Stimulated activated effector memory CD8-positive, alpha-beta T cell treated with anti-CD3 and anti-CD28 coated beads, Interleukin-12 subunit alpha, Interleukin-12 subunit beta, amount 100 ng/mL, for 72 hours (primary cell): ENCODE results near the gene TNRC6A.

ENCODE experiments used
- ATAC-seq: fragments of 150-1000 bp; cut with Tn5 transposase; 2 replicates; pipeline ENCODE4 v1.10.0; 2021
- DNase-seq, 2 donors: peaks; one replicate each; pipeline ENCODE4 v3.0.0; 2021 to 2022; ENCODE audit warnings: low spot score in 2 of 2
- H3K27ac Mint-ChIP-seq: one replicate; pipeline ENCODE4 v1.8.0; 2022; ENCODE audit warnings: mild to moderate bottlenecking, mixed read lengths
- H3K36me3 Mint-ChIP-seq: one replicate; pipeline ENCODE4 v1.8.0; 2022; ENCODE audit warnings: mild to moderate bottlenecking, mixed read lengths
- H3K4me1 Mint-ChIP-seq: one replicate; pipeline ENCODE4 v1.8.0; 2022; ENCODE audit warnings: mixed read lengths
- H3K4me3 Mint-ChIP-seq: one replicate; pipeline ENCODE4 v1.8.0; 2022; ENCODE audit warnings: mild to moderate bottlenecking, mixed read lengths
- H3K9me3 Mint-ChIP-seq: one replicate; pipeline ENCODE4 v1.8.0; 2022; ENCODE audit warnings: mixed read lengths

Gene TNRC6A

DNA sequence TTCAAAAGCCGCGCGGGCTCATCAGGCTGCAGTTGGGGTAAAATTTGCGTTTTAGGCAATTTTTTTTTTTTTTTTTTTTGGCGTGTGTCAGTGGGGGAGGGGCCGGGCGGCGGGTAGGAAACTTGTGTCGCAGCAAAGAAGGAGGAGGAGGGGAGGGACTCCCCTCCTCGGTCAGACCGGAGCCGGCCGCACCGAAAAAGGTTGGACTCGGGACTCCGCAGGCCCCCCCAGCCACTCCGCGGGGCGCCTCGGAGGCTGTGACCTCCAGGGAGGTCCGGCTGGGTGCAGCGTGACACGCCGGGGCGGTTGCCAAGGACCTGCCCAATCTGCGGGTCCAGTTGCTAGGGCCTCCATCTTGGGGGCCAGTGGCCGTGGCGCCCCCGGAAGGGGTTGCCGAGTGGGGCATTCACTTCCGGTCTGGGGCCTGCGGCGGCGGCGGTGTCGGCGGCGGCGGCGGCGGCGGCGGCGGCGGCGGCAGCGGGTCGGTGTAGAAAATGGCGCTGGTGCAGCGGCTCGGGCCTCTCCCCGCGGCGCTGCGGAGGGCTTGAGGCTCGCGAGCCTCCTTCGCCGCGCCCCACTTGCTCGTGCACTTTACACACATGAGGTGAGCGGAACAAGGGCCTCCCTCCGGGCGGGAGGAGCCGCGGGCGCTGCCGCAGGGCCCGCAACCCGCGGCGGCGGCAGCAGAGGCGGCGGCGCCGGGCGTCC lies at the start of gene TNRC6A:
TSS of gene TNRC6A (plus strand) at position 409 of the 708 bp plus-strand sequence. CDS start at position 600, 191 bp downstream.
- no peaks in the 10 kb centered on the region for H3K9me3 Mint-ChIP-seq
- H3K4me1 Mint-ChIP-seq = peaks cover 33% of the 10 kb centered on the region
- peak; percentile 76 to 95 for DNase-seq
- peak within 1 kb of the TSS; percentile 93 for H3K4me3 Mint-ChIP-seq
- H3K36me3 Mint-ChIP-seq = peaks cover 48% of the 10 kb centered on the region
- ATAC-seq = peak; percentile 92
- peak within 1 kb of the TSS; percentile 97 for H3K27ac Mint-ChIP-seq

DNA sequence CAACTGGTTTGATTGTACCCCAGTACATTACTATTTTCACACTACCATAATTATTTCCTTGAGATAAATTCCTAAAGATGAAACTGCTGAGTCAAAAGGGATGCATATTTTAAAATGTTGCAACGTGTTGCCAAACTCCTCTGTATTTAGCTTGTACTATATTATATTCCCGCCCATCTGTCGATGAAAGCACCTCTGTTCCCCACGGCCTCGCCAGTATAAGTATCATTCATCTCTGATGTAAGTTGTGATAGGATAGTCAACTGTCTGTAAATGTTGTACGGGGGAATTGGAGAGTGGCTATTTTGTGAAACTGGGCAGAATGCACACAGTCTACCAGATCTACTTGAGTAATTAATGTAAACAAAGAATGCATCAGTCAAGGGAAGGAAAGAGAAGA lies 47.7 kb upstream of the TNRC6A start:
- Mint-ChIP-seq H3K4me3 (no peak overlapping the region), H3K27ac (no peak overlapping the region), H3K9me3 (no peaks in the 10 kb centered on the region), H3K4me1 (no peaks in the 10 kb centered on the region), H3K36me3 (no peaks in the 10 kb centered on the region)
- no peak for ATAC-seq
- DNase-seq = no peak

DNA sequence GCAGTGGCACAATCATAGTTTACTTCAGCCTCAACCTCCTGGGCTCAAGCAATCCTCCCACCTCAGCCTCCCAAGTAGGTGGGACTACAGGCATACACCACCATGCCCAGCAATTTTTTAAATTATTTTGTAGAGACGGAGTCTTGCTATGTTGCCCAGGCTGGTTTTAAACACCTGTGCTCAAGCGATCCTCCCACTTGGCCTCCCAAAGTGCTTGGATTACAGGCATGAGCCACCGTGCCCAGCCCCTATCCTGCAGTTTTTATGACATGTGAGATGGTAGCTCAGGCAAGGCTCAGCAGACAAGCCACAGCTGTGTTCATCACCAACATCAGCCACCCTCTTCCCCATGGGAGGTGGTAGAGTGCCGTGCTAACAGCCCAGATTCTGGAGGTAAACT lies 46.2 kb upstream of the TNRC6A start:
- no peaks in the 10 kb centered on the region for H3K4me1 Mint-ChIP-seq
- ATAC-seq (no peak), DNase-seq (no peak)
- no peak overlapping the region for H3K4me3 Mint-ChIP-seq
- H3K9me3 Mint-ChIP-seq = no peaks in the 10 kb centered on the region
- no peaks in the 10 kb centered on the region for H3K36me3 Mint-ChIP-seq
- H3K27ac Mint-ChIP-seq = no peak overlapping the region

DNA sequence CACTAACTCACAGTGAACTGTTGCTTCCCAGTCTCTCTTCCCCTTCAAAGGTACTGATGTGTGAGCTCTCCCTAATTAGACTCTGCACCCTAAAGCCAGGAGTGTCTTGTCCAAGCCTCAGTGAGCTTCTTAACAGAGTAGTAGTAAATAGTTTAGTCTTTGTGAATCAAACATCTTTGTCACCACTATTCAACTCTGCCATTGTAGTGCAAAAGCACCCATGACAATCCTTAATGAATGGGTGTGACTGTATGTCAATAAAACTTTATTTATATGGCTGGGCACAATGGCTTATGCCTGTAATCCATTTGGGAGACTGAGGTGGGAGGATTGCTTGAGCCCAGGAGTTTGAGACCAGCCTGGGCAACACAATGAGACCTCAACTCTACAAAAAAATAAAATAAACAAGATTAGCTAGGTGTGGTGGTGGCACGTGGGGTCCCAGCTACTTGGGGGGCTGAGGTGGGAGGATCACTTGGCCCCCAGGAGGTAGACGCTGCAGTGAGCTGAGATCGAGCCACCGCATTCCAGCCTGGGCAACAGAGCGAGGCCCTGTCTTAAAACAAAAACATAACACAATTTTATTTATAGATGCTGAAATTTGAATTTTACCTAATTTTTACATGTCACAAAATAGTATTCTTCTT lies 45.5 kb upstream of the TNRC6A start:
- DNase-seq (no peak), ATAC-seq (no peak)
- Mint-ChIP-seq H3K9me3 (no peaks in the 10 kb centered on the region), H3K4me3 (no peak overlapping the region), H3K4me1 (no peaks in the 10 kb centered on the region), H3K36me3 (no peaks in the 10 kb centered on the region), H3K27ac (no peak overlapping the region)

DNA sequence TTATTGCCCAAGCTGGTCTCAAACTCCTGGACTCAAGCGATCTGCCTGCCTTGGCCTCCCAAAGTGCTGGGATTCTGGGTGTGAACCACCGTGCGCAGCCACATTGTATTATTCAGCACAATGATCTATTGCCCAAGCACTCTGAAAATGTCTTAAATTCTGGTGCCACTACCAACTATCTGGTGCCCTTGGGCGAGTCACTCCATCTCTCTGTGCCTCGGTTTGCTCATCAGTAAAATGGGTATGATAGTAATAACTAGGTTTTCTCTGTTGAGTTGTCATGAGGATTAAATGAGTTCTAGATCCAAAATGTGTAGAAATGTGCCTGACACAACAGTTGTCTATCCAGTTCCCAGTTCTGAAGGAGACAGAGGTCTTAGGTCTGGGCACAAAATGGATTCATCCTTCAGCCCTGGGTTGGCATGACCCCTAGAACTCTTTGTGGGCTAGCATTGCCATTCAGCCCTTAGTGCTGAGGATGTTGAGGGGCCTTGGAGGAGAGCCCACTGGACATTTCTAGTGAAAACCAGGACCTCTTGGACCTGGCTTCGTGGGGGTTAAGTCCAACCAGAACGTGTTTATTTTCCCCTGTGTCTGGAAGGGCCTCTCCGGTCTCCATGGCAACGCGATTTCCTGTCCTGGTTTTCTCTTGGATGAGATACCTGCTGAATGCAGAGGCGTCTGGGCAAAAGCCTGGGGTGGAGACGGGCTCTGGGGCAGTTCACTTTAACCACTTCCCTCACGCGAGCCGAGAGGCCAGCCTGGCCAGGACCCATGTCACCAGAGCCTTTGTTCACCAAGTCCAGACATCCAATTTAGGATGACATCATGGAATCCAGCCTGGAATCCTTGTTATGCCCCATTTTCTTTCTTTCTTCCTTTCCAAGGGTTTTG lies 43.7 kb upstream of the TNRC6A start:
- H3K4me3 Mint-ChIP-seq = no peak overlapping the region
- no peak for ATAC-seq
- H3K4me1 Mint-ChIP-seq = no peaks in the 10 kb centered on the region
- peak overlapping the region; percentile 14 for H3K27ac Mint-ChIP-seq
- DNase-seq = no peak
- no peaks in the 10 kb centered on the region for H3K36me3 Mint-ChIP-seq
- no peaks in the 10 kb centered on the region for H3K9me3 Mint-ChIP-seq

DNA sequence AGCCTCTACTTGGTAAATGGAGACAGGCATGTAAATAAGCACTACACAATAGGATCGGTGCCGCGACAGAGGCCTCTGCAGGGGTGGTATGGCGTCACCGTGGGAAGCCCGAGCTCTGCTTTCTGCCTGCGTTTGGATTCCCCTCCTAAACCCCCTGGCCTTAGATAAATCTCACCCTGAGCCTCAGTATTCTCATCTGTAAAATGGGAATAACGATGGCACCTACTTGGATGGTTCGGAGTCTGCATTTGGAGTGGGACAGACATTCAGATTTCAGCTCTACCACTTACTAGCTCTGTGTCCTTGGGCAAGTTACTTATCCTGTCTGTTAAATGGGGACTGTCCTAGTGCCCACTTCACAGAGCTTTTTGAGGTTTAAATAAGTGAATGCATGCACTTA lies 42.8 kb upstream of the TNRC6A start:
- ATAC-seq = no peak
- Mint-ChIP-seq H3K4me1 (no peaks in the 10 kb centered on the region), H3K36me3 (no peaks in the 10 kb centered on the region), H3K4me3 (no peak overlapping the region), H3K27ac (no peak overlapping the region), H3K9me3 (no peaks in the 10 kb centered on the region)
- DNase-seq = no peak

DNA sequence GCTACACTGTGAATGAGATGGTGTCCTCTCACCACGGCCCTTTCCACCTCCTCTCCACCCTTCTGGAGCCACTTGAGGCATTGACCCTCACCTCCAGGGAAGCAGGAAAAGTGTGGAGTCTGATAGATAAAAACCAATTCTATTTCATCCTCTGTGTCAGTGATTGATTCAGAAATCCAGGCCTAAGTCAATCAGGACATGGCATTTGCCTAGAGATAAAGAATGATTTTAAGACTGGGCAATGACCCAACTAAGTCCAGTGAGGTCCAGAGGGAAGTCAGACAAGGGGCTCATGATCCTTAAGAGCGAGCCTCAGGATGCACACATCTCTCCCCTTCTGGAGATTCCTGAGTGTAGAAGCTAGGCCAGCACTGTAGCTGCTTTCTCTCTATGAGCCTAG lies 41.1 kb upstream of the TNRC6A start:
- ATAC-seq = no peak
- H3K36me3 Mint-ChIP-seq = no peaks in the 10 kb centered on the region

DNA sequence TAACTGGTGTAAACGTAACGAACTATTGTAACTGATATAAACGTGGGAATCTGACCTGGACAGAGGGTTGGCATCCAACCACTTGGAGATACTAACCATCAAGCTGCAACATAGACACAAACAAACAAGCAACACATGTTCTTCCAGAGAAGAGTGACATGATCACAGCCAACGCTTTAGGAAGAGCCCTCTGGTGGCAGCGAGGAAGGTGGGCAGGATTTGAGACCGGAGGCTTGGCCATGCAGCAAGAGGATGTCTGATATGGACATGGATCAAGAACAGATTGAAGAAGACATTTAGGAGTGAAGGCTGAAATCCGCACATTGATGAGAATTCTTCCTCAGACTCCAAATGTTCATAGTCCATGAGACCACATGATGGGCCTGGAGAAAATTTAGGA lies 40.3 kb upstream of the TNRC6A start:
- no peak overlapping the region for H3K27ac Mint-ChIP-seq
- no peaks in the 10 kb centered on the region for H3K36me3 Mint-ChIP-seq
- ATAC-seq (peak; percentile 40), DNase-seq (no peak)
- no peaks in the 10 kb centered on the region for H3K9me3 Mint-ChIP-seq
- no peaks in the 10 kb centered on the region for H3K4me1 Mint-ChIP-seq
- no peak overlapping the region for H3K4me3 Mint-ChIP-seq

More for the DNA sequence above, 41.1 kb upstream of the TNRC6A start:
- no peaks in the 10 kb centered on the region for H3K4me1 Mint-ChIP-seq
- DNase-seq = no peak
- H3K4me3 Mint-ChIP-seq = no peak overlapping the region
- H3K27ac Mint-ChIP-seq = no peak overlapping the region
- H3K9me3 Mint-ChIP-seq = no peaks in the 10 kb centered on the region

DNA sequence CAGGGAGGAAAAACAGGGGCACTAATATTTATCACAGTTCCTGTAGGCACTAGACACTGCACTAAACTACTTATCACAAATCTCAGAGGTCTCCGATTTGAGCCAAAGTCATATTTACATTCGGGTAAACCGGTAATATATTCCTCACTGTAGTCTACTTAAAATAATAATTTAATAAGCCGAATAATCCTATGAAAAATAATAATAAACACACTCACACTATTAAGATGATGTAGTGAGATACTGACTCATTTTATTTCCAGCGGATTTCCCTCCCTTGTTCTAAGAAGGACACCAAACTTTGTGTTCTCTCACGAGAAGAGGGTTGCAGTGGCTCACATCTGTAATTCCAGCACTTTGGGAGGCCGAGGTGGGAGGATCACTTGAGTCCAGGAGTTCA lies 36.6 kb upstream of the TNRC6A start:
- no peak for ATAC-seq
- DNase-seq = no peak
- Mint-ChIP-seq H3K9me3 (no peaks in the 10 kb centered on the region), H3K36me3 (peaks cover 5% of the 10 kb centered on the region), H3K4me3 (no peak overlapping the region), H3K27ac (no peak overlapping the region), H3K4me1 (no peaks in the 10 kb centered on the region)

DNA sequence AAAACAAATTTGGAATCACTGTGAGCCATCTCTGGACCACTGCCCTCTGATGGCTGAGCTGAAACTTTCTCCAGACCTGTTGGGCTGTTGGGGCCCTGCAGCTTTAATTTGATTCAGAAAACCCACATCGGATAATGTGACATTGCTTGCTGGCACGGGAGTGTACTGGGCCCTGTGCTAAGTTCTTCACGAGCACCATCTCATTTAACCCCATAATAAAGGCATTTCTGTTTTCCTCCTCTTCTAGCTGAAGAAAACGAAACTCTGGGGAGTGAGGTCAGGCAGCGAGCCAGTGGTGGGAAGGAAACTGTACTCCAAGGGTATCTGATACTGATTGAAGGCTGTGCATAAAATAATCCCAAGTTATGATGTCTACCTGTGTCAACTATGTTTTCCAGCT lies 34.5 kb upstream of the TNRC6A start:
- no peaks in the 10 kb centered on the region for H3K9me3 Mint-ChIP-seq
- H3K4me1 Mint-ChIP-seq = no peaks in the 10 kb centered on the region
- H3K36me3 Mint-ChIP-seq = peaks cover 5% of the 10 kb centered on the region
- H3K4me3 Mint-ChIP-seq = no peak overlapping the region
- ATAC-seq (no peak), DNase-seq (no peak)
- no peak overlapping the region for H3K27ac Mint-ChIP-seq

DNA sequence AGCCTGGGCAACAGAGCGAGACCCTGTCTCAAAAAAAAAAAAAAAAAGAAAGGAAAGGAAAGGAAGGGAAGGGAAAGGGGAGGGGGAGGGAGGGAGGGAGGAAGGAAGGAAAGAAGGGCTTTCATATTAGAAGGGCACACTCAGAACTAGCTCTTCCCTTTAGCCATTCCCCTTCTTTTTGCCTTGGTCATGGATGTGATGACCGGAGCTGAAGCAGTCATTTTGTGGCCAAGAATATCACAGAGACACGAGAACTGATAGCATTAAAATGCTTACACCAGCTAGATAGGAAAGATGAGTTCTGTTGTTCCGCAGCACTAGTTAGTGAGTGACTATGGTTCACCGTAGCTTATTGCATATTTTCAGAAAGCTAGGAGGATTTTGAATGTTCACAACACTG lies 32.8 kb upstream of the TNRC6A start:
- no peak overlapping the region for H3K27ac Mint-ChIP-seq
- no peak overlapping the region for H3K4me3 Mint-ChIP-seq
- no peaks in the 10 kb centered on the region for H3K9me3 Mint-ChIP-seq
- no peak for DNase-seq
- peaks cover 5% of the 10 kb centered on the region for H3K36me3 Mint-ChIP-seq
- no peak for ATAC-seq
- H3K4me1 Mint-ChIP-seq = no peaks in the 10 kb centered on the region

DNA sequence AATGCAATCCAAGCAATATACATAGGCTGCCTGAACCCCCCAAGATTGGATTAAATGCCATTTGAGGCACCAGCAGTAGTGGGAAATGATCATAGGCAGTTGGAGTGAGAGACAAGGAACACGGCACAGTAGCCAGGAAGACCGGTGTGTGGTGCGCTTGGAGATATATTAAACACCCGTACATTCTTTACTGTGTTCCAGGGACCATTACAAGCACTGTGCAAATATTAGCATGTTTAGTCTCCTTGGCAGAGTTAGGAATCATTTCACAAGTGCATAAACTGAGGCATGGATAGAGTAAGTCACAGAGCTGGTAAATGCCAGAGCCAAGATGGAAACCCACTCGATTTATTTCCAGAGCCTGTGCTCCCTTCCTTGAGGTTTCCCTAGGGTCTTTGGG lies 31.1 kb upstream of the TNRC6A start:
- Mint-ChIP-seq H3K4me1 (no peaks in the 10 kb centered on the region), H3K27ac (no peak overlapping the region), H3K4me3 (no peak overlapping the region), H3K9me3 (no peaks in the 10 kb centered on the region), H3K36me3 (peaks cover 5% of the 10 kb centered on the region)
- DNase-seq = no peak
- no peak for ATAC-seq

DNA sequence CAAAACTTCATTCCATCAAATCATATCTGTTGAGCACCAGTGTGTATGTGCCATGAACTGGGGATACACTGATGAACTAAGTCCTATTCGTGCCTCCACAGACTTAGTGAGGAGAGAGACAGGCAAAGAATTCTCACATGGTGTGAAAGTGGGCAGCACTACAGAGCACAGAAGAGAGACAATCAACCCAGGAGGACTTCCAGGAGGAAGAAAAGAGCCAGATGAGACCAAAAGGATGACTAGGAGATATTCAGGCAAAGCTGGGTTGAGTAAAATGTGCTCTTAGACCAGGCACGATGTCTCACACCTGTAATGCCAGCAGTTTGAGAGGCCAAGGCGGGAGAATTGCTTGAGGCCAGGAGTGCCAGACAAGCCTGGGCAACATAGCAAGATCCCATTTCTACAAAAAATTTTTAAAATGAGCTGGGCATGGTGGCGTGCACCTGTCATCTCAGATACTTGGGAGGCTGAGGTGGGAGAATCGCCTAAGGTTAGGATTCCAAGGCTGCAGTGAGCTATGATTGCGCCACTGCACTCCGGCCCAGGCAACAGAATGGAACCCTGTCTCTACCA lies 30.2 kb upstream of the TNRC6A start:
- H3K36me3 Mint-ChIP-seq = peaks cover 5% of the 10 kb centered on the region
- H3K4me3 Mint-ChIP-seq = no peak overlapping the region
- H3K27ac Mint-ChIP-seq = no peak overlapping the region
- ATAC-seq (no peak), DNase-seq (no peak)
- no peaks in the 10 kb centered on the region for H3K4me1 Mint-ChIP-seq
- H3K9me3 Mint-ChIP-seq = no peaks in the 10 kb centered on the region

DNA sequence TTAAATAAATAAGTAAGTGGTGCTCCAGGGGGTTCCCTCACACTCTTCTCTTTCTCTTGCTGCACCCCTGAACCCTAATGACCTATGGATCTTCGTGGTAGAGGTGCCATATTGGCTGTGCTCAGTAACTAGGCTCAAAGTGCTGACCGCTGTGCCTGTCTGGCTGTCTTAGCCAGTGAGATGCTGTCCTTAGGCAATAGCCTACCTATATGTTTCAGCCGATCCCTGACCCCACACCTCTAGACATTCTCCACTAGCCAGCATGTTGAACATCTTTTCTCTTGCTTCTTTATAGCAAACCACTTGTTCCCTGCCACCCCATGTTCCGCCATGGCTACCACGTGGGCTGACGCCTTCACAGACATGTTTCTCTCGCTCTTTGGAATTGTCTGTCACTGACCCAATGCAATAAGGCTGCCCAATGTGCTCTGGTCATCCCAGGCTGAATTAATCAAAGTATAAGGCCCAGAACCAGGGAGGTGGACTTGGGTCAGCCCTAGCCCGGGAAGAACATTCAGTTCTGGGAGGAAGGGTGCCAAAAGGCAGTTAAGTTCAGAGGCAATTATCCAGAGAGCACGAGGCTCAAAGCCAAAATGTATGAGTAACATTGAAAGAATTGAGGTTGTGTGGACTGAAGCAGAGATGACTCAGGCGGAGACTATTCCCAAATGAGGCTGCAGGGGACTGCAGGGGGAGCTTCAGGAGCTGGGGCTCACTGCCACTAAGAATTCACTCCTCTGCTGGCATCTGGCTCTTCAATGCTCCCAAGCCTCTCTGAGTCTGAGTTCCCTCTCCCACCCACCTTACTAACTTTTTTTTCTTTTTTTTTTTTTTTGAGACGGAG lies 28.7 kb upstream of the TNRC6A start:
- no peak overlapping the region for H3K4me3 Mint-ChIP-seq
- H3K27ac Mint-ChIP-seq = no peak overlapping the region
- ATAC-seq = peak; percentile 58
- no peaks in the 10 kb centered on the region for H3K9me3 Mint-ChIP-seq
- DNase-seq = no peak
- H3K4me1 Mint-ChIP-seq = no peaks in the 10 kb centered on the region
- peaks cover 5% of the 10 kb centered on the region for H3K36me3 Mint-ChIP-seq

DNA sequence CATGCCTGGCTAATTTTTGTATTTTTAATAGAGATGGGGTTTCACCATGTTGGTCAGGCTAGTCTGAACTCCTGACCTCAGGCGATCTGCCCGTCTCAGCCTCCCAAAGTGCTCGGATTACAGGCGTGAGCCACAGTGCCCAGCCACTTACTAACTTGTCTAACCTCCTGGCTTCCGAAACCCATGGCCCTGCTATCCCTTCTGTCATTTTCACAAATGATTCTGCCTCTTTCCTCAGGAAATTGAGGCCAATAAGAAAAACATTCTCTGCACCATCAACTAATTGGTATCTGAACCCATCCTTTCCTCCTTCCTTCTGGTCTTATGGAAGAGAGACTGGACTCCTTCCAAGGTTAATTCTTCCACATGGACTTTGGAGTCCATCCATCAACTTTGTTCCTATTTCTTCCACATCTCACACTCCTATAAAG lies 27.9 kb upstream of the TNRC6A start:
- no peak for DNase-seq
- no peaks in the 10 kb centered on the region for H3K4me1 Mint-ChIP-seq
- no peak overlapping the region for H3K27ac Mint-ChIP-seq
- no peaks in the 10 kb centered on the region for H3K9me3 Mint-ChIP-seq
- H3K36me3 Mint-ChIP-seq = peaks cover under 1% of the 10 kb centered on the region
- H3K4me3 Mint-ChIP-seq = no peak overlapping the region
- no peak for ATAC-seq
